IMR-90 (cell line): ENCODE results near the gene ALKBH1. TPM values are rescaled to one million over a fixed set of nuclear protein-coding genes. Genes with fewer than 3 reads are reported as not detected.
A peak's percentile ranks its signal among the peaks of the same experiment; 100 is the strongest.

ENCODE experiments used
- ATAC-seq: fragments of 200-7000 bp; cut with Tn5 transposase; 2 replicates; pipeline ENCODE4 v1.9.1; 2020; ENCODE audit warnings: low read depth, mild to moderate bottlenecking, moderate library complexity
- BruUV-seq: library from RNA; stranded (reverse); fragments of 400-500 nt; replicated peaks from 2 replicates; lab custom pipeline; 2021; lab: Mats Ljungman, UMichigan
- CTCF ChIA-PET: fragments of 300-600 bp; formaldehyde crosslinking; extraction: SDS; loops from one replicate; lab custom pipeline; 2021; ENCODE audit warnings: antibody characterized with exemption; lab: Yijun Ruan, JAX
- POLR2A ChIA-PET: fragments of 300-600 bp; sonication (Branson Sonifier 250); formaldehyde crosslinking; loops from one replicate; lab custom pipeline; 2022; ENCODE audit warnings: antibody characterized with exemption; ENCODE audit not compliant: unreplicated experiment; lab: Charles Lee
- DNase-seq: peaks from one replicate; pipeline ENCODE4 v3.0.0; 2013
- H2AFZ ChIP-seq: replicated peaks from 2 replicates; pipeline ENCODE3; 2013; ENCODE audit warnings: low read length, mild to moderate bottlenecking; ENCODE audit not compliant: poor library complexity
- H2AK5ac ChIP-seq: 2 replicates; pipeline ENCODE4 v1.6.1; 2013; ENCODE audit warnings: low read depth, low read length, inconsistent platforms
- H2AK9ac ChIP-seq: replicated peaks from 2 replicates; pipeline ENCODE3; 2013; ENCODE audit warnings: mild to moderate bottlenecking, low read depth, low read length, moderate library complexity; ENCODE audit not compliant: poor library complexity
- H2BK120ac ChIP-seq: 2 replicates; pipeline ENCODE4 v1.6.1; 2013; ENCODE audit warnings: low read depth, low read length, inconsistent platforms
- H2BK15ac ChIP-seq: 3 replicates; pipeline ENCODE4 v1.6.1; 2013; ENCODE audit warnings: low read depth, low read length, inconsistent platforms
- H2BK20ac ChIP-seq: 2 replicates; pipeline ENCODE4 v1.6.1; 2013; ENCODE audit warnings: low read depth, mild to moderate bottlenecking, inconsistent platforms, low read length, moderate library complexity
- H2BK5ac ChIP-seq: 2 replicates; pipeline ENCODE4 v1.6.1; 2013; ENCODE audit warnings: mild to moderate bottlenecking, low read depth, low read length, inconsistent platforms; ENCODE audit not compliant: poor library complexity, severe bottlenecking
- H3K14ac ChIP-seq: replicated peaks from 2 replicates; pipeline ENCODE4 v1.6.1; 2013; ENCODE audit warnings: low read depth, low read length, inconsistent platforms
- H3K18ac ChIP-seq: 2 replicates; pipeline ENCODE4 v1.6.1; 2013; ENCODE audit warnings: low read depth, low read length, control low read depth
- H3K23ac ChIP-seq: 2 replicates; pipeline ENCODE4 v1.6.1; 2013; ENCODE audit warnings: low read depth, low read length, inconsistent platforms
- H3K27ac ChIP-seq: 2 replicates; pipeline ENCODE4 v1.5.1; 2013; ENCODE audit warnings: mild to moderate bottlenecking, control low read depth, low read length; ENCODE audit not compliant: insufficient read depth
- H3K27me3 ChIP-seq: 2 replicates; pipeline ENCODE4 v1.6.1; 2013; ENCODE audit warnings: low read length; ENCODE audit not compliant: control insufficient read depth, insufficient read depth
- H3K36me3 ChIP-seq: 2 replicates; pipeline ENCODE4 v1.6.1; 2013; ENCODE audit warnings: low read length, mixed read lengths; ENCODE audit not compliant: control insufficient read depth, insufficient read depth
- H3K4ac ChIP-seq: 2 replicates; pipeline ENCODE4 v1.6.1; 2013; ENCODE audit warnings: low read depth, low read length, inconsistent platforms
- H3K4me1 ChIP-seq: 2 replicates; pipeline ENCODE4 v1.6.1; 2013; ENCODE audit warnings: low read length, mixed read lengths; ENCODE audit not compliant: control insufficient read depth, insufficient read depth
- H3K4me2 ChIP-seq: 2 replicates; pipeline ENCODE4 v1.6.1; 2013; ENCODE audit warnings: low read depth, mild to moderate bottlenecking, control low read depth, low read length, moderate library complexity
- H3K4me3 ChIP-seq: 2 replicates; pipeline ENCODE4 v1.5.1; 2013; ENCODE audit warnings: low read depth, mild to moderate bottlenecking, control low read depth, low read length, moderate library complexity; ENCODE audit not compliant: insufficient read depth
- H3K56ac ChIP-seq: 2 replicates; pipeline ENCODE4 v1.6.1; 2013; ENCODE audit warnings: low read length, inconsistent platforms; ENCODE audit not compliant: insufficient read depth; ENCODE audit errors: extremely low read depth
- H3K79me1 ChIP-seq, 2 experiments: 2 replicates each; pipeline ENCODE4 v1.6.1; 2013; ENCODE audit warnings: low read length in 2 of 2, inconsistent platforms in 1 of 2, low read depth in 1 of 2
- H3K9ac ChIP-seq: 2 replicates; pipeline ENCODE4 v1.6.1; 2013; ENCODE audit warnings: low read depth, low read length, control low read depth
- H3K9me1 ChIP-seq: 2 replicates; pipeline ENCODE4 v1.6.1; 2013; ENCODE audit warnings: low read length, inconsistent platforms; ENCODE audit not compliant: insufficient read depth
- H3K9me3 ChIP-seq: 2 replicates; pipeline ENCODE4 v1.6.1; 2013; ENCODE audit warnings: low read length; ENCODE audit not compliant: control insufficient read depth, insufficient read depth
- H4K20me1 ChIP-seq: 2 replicates; pipeline ENCODE4 v1.6.1; 2013; ENCODE audit warnings: low read length, inconsistent platforms; ENCODE audit not compliant: insufficient read depth
- H4K5ac ChIP-seq: 2 replicates; pipeline ENCODE4 v1.6.1; 2013; ENCODE audit warnings: mild to moderate bottlenecking, low read depth, low read length, control low read depth
- H4K8ac ChIP-seq, 2 experiments: 2 replicates each; pipeline ENCODE4 v1.6.1; 2013; ENCODE audit warnings: low read depth in 2 of 2, low read length in 2 of 2, control low read depth in 1 of 2, inconsistent platforms in 1 of 2
- H4K91ac ChIP-seq: 2 replicates; pipeline ENCODE4 v1.6.1; 2013; ENCODE audit warnings: low read depth, low read length, inconsistent platforms; ENCODE audit not compliant: insufficient read depth
- ELK1 ChIP-seq: fragments of 150-350 bp; IDR thresholded peaks from 2 replicates; pipeline ENCODE4 v1.6.1; 2016; ENCODE audit warnings: low read depth, mild to moderate bottlenecking, low read length, moderate library complexity, borderline replicate concordance
- FOS ChIP-seq: fragments of 150-350 bp; IDR thresholded peaks from 2 replicates; pipeline ENCODE4 v1.6.1; 2016; ENCODE audit warnings: low read depth, low read length
- WGBS, 2 experiments: methylation state at CpG; one replicate each; pipeline versions ENCODE4 v1.1.5 to v1.1.7; 2013; ENCODE audit warnings: missing lambda C conversion rate in 2 of 2; ENCODE audit not compliant: insufficient read length in 1 of 2; ENCODE audit errors: extremely low coverage in 2 of 2; 5-methylcytosine and 5-hydroxymethylcytosine counted together
- dilution Hi-C: fragments of 300-500 bp; cut with HindIII; formaldehyde crosslinking; loops from one replicate; pipeline ENCODE4 v1.14.3; 2018; ENCODE audit warnings: low sequenced_read_pairs; ENCODE audit not compliant: unreplicated experiment
- in situ Hi-C: fragments of 300-500 bp; cut with MboI; formaldehyde crosslinking; loops from 3 replicates; pipeline ENCODE4 v1.14.3; 2019; ENCODE audit warnings: low sequenced_read_pairs, inconsistent platforms, mixed read lengths
- intact Hi-C: fragments of 100-400 bp; cut with micrococcal nuclease; formaldehyde crosslinking; loops from 2 replicates; pipeline ENCODE4 v1.10.0; 2022
- polyA plus RNA-seq, 3 experiments: library from polyadenylated mRNA; depleted of rRNA; stranded (reverse); fragments of >200 nt; gene quantifications; 2 replicates each; pipeline ENCODE4 v1.2.3, GENCODE V29; 2012; ENCODE audit warnings: low replicate concordance in 1 of 3
- total RNA-seq: library from RNA; depleted of rRNA; stranded (reverse); fragments of >200 nt; gene quantifications from 2 replicates; pipeline ENCODE4 v1.2.3, GENCODE V29; 2012

Gene ALKBH1
- total and polyA plus RNA-seq, 2 of the 4 experiments (the other 2 are of a cell fraction), result 10.0 to 10.8 TPM

- H2BK15ac ChIP-seq, result no peak overlapping the region
- ATAC-seq, result peak; percentile 46
- H4K91ac ChIP-seq, result no peak overlapping the region
- no peak overlapping the region for H3K18ac ChIP-seq
- no TSS peak for BruUV-seq
- H3K4ac ChIP-seq, result no peak overlapping the region
- H2BK20ac ChIP-seq, result no peak overlapping the region
- WGBS, 2 experiments, result no CpG with 5 or more reads among the region's 1 CpG
- no peaks in the 10 kb centered on the region for H3K9me3 ChIP-seq
- no peak overlapping the region for H2BK5ac ChIP-seq
- H3K27ac ChIP-seq, result no peak overlapping the region
- peaks cover 10% of the 10 kb centered on the region for H3K36me3 ChIP-seq
- H3K4me1 ChIP-seq, result peaks cover 5% of the 10 kb centered on the region
- H2AFZ ChIP-seq, result no peak overlapping the region
- in situ Hi-C loops, result no loop called here
- H2AK9ac ChIP-seq, result no peak overlapping the region
- intact Hi-C loops, result no loop called here
- H3K4me3 ChIP-seq, result no peak overlapping the region
- H3K27me3 ChIP-seq, result no peaks in the 10 kb centered on the region
- no peak overlapping the region for H3K9ac ChIP-seq
- no peak overlapping the region for H2AK5ac ChIP-seq
- no peak overlapping the region for H3K56ac ChIP-seq
- no peak overlapping the region for H4K5ac ChIP-seq
- H3K14ac ChIP-seq, result no peak overlapping the region
- TF ChIP-seq FOS (peak; percentile 46; the same call in 1 of the 2 replicates), ELK1 (no peak)
- POLR2A ChIA-PET, result no interaction called here
- no peak overlapping the region for H2BK120ac ChIP-seq
- H3K23ac ChIP-seq, result no peak overlapping the region
- H3K4me2 ChIP-seq, result 0 out of 2 replicates have a peak overlapping the region, but pooled peaks have one; percentile 22
- peaks cover 6% of the 10 kb centered on the region for H3K9me1 ChIP-seq
- CTCF ChIA-PET, result no interaction called here
- peak; percentile 65 for DNase-seq
- peaks cover 12% of the 10 kb centered on the region; the same call in 1 of the 2 replicates for H4K20me1 ChIP-seq
- dilution Hi-C loops, result no loop called here
- H3K79me1 ChIP-seq, result peaks cover 6 to 9% of the 10 kb centered on the region in 2 experiments; a peak in 3 of 4 replicates
- no peak overlapping the region for H4K8ac ChIP-seq
These were observed 25.7 kb downstream of the ALKBH1 start for GRCh38 chr14:77682158-77682553.
